Left lung (tissue), 10 donors: ENCODE data around the gene ECI2. TPM values are rescaled to one million over a fixed set of nuclear protein-coding genes. Genes with fewer than 3 reads are reported as not detected.

ENCODE experiments used
- ATAC-seq: fragments of 200-7000 bp; cut with Tn5 transposase; one replicate; pipeline ENCODE4 v1.9.1; 2020; ENCODE audit warnings: moderate library complexity
- DNase-seq, 4 donors: peaks; one replicate each; pipeline ENCODE4 v3.0.0-alpha.2; 2013 to 2020
- H3K27ac ChIP-seq, 2 donors: fragments of 200-600 bp; sonication (generic) in 1 of 2; one replicate each; pipeline versions ENCODE4 v1.5.0 to v1.8.0; 2020 to 2021
- H3K27me3 ChIP-seq, 2 donors: fragments of 200-600 bp; sonication (generic) in 1 of 2; one replicate each; pipeline versions ENCODE4 v1.5.0 to v1.8.0; 2020 to 2021
- H3K36me3 ChIP-seq, 2 donors: fragments of 200-600 bp; sonication (generic) in 1 of 2; one replicate each; pipeline versions ENCODE4 v1.5.0 to v1.8.0; 2020 to 2021
- H3K4me1 ChIP-seq, 2 donors: fragments of 200-600 bp; one replicate each; pipeline ENCODE4 v1.8.0; 2021
- H3K4me3 ChIP-seq, 2 donors: fragments of 200-600 bp; sonication (generic) in 1 of 2; one replicate each; pipeline versions ENCODE4 v1.5.0 to v1.8.0; 2020 to 2021; ENCODE audit warnings: mild to moderate bottlenecking in 1 of 2
- H3K9me3 ChIP-seq, 2 donors: fragments of 200-600 bp; sonication (generic) in 1 of 2; one replicate each; pipeline versions ENCODE4 v1.5.0 to v1.8.0; 2020 to 2021
- CTCF ChIP-seq, 2 donors: fragments of 200-600 bp; sonication (generic) in 1 of 2; IDR thresholded peaks; one replicate each; pipeline versions ENCODE4 v1.5.0 to v1.8.0; 2021; ENCODE audit warnings: antibody characterized with exemption in 2 of 2
- intact Hi-C, 2 donors: fragments of 100-400 bp; cut with DNase I; formaldehyde crosslinking; loops; one replicate each; pipeline versions ENCODE4 v1.11.2 to v1.14.2; 2022
- polyA plus RNA-seq, 6 donors: library from polyadenylated mRNA; unstranded; fragments of 120-200 nt; gene quantifications; one replicate each; pipeline ENCODE4 v1.2.1, GENCODE V29; 2013; ENCODE audit not compliant: insufficient read length in 6 of 6
- total RNA-seq, 2 donors: library from RNA; stranded (reverse); fragmentation: NEBNext Ultra II Directional; extraction: Animal tissue kit (Norgen Biotek cat#: 25700); gene quantifications; one replicate each; pipeline ENCODE4 v1.2.1, GENCODE V29; 2021
- donor health status: DM: no; HTN: yes; CAD: no.
- donor health status: DM: no; HTN: no; CAD: no.

The ECI2 gene
- total and polyA plus RNA-seq, 8 donors, result 34.4 to 86.5 (median 73.9) TPM

GRCh38 chr6:4069199-4069598, 66.2 kb downstream of the ECI2 start:
- no peak for TF ChIP-seq CTCF (IDR thresholded peaks at IDR 0.05)
- Histone ChIP-seq H3K9me3 (no peaks in the 10 kb centered on the region), H3K27me3 (no peaks in the 10 kb centered on the region), H3K4me1 (no peaks in the 10 kb centered on the region), H3K27ac (no peak overlapping the region), H3K4me3 (no peak overlapping the region), H3K36me3 (peaks cover 0 to 17% of the 10 kb centered on the region in 2 donors)
- ATAC-seq (no peak), DNase-seq (no peak)
- intact Hi-C loops, result no loop called here

- no peaks in the 10 kb centered on the region for H3K9me3 ChIP-seq
- H3K4me1 ChIP-seq, result no peaks in the 10 kb centered on the region
- TF ChIP-seq CTCF (IDR thresholded peaks at IDR 0.05), result no peak
- H3K27me3 ChIP-seq, result no peaks in the 10 kb centered on the region
- H3K4me3 ChIP-seq, result no peak overlapping the region
- H3K36me3 ChIP-seq, result peaks cover 0 to 32% of the 10 kb centered on the region in 2 donors
- no peak overlapping the region for H3K27ac ChIP-seq
- ATAC-seq (no peak), DNase-seq (no peak)
- intact Hi-C loops, result no loop called here
Observed at GRCh38 chr6:4067673-4068072, 67.7 kb downstream of the ECI2 start.

GRCh38 chr6:4066029-4066755, 69.2 kb downstream of the ECI2 start:
- intact Hi-C loops, result no loop called here
- no peak for DNase-seq
- no peaks in the 10 kb centered on the region for H3K27me3 ChIP-seq
- H3K4me1 ChIP-seq, result no peaks in the 10 kb centered on the region
- no peak for TF ChIP-seq CTCF (IDR thresholded peaks at IDR 0.05)
- no peak overlapping the region for H3K27ac ChIP-seq
- H3K4me3 ChIP-seq, result no peak overlapping the region
- ATAC-seq, result peak; percentile 26
- no peaks in the 10 kb centered on the region for H3K9me3 ChIP-seq
- peaks cover under 1 to 47% of the 10 kb centered on the region in 2 donors for H3K36me3 ChIP-seq

Other genes starting within 250 kb of the ECI2 start
- not detected for gene FAM217A, start 56.4 kb downstream of the ECI2 start, total RNA-seq
- 1 to 10 TPM; 2.1 to 4.8 (median 2.8) TPM for gene FAM217A, start 56.4 kb downstream of the ECI2 start, polyA plus RNA-seq